GM23338 (cell line): ENCODE results near the gene APOL2. TPM values are rescaled to one million over a fixed set of nuclear protein-coding genes. Genes with fewer than 3 reads are reported as not detected.

Experiments used
- CTCF ChIP-seq, 2 experiments: fragments of 200-600 bp in 1 of 2; sonication (generic) in 1 of 2; conservative IDR thresholded peaks; 2 replicates each; pipeline versions ENCODE4 v1.5.1 to v1.6.1; 2016 to 2017; ENCODE audit warnings: antibody characterized with exemption in 2 of 2, low read depth in 2 of 2, mild to moderate bottlenecking in 2 of 2, moderate library complexity in 1 of 2
- EZH2 ChIP-seq: fragments of 200-600 bp; sonication (generic); IDR thresholded peaks from one replicate; pipeline ENCODE4 v1.8.0; 2017; ENCODE audit warnings: antibody characterized with exemption, mild to moderate bottlenecking, low read depth; ENCODE audit not compliant: unreplicated experiment
- microRNA-seq: library from miRNA; unstranded; fragments of <30 nt; microRNA quantifications from one replicate; pipeline ENCODE4, GENCODE V29; 2017
- polyA plus RNA-seq: library from polyadenylated mRNA; unstranded; fragments of >200 nt; fragmentation: Nextera tagmentation; extraction: Ambion mirVana; gene quantifications from 2 replicates; pipeline ENCODE4 v1.2.1, GENCODE V29; 2016
- small RNA-seq: library from RNA; depleted of rRNA; stranded (forward); fragments of <200 nt; gene quantifications from one replicate; pipeline ENCODE3, GENCODE V24; 2014; ENCODE audit warnings: low replicate concordance
- total RNA-seq: library from RNA; depleted of rRNA; stranded (reverse); fragments of >200 nt; shearing (Covaris generic); gene quantifications from 2 replicates; pipeline ENCODE4 v1.2.3, GENCODE V29; 2014; rRNA removed

Gene APOL2
- total and polyA plus RNA-seq, 2 experiments from 2014 or later = 5.5 to 10.4 TPM

DNA sequence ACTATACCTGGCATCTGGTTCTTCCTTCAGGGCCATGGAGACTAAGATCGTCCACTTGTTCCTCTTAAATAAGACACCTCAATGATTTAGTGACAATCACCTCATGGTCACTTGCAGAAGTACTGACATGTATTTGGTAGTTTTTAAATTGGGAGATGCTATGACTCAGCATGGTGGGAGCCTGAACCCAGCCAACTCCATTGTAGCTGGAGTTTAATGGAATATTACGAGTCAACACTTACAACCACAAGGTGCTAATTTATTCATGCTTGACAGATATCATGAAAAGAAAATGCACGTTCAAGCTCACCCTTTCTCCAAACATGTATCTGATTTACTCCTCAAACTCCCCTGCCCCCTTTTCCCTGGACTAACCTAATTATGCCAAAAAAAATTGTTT is 62.2 kb downstream of the APOL2 start (continued):
- no peak for TF ChIP-seq CTCF (conservative IDR thresholded peaks at IDR 0.05; ENCODE audit: low read depth in 2 of 2)
- no peak for TF ChIP-seq EZH2

Small RNA genes lying within 50 kb of the gene (microRNA-seq; reads per million reads assigned to microRNA genes)
- not detected for gene MIR6819

Small RNA genes lying within 50 kb of the gene (small RNA-seq; reads per million reads assigned to genes)
- not detected for gene MIR6819

Other genes starting within 250 kb of the APOL2 start
- gene RBFOX2, start 210.7 kb downstream of the APOL2 start, total RNA-seq = 130 and 131 TPM in 2 replicates
- 84.8 and 88.8 TPM in 2 replicates for gene RBFOX2, start 210.7 kb downstream of the APOL2 start, polyA plus RNA-seq
- gene APOL3, start 78.8 kb downstream of the APOL2 start, total RNA-seq = not detected in 2 replicates
- gene APOL3, start 78.8 kb downstream of the APOL2 start, polyA plus RNA-seq = not detected in 2 replicates
- gene APOL4, start 37.7 kb downstream of the APOL2 start, total RNA-seq = not detected in 2 replicates
- gene APOL4, start 37.7 kb downstream of the APOL2 start, polyA plus RNA-seq = not detected in 2 replicates
- gene APOL1, start 13.6 kb upstream of the APOL2 start, total RNA-seq = not detected in 2 replicates
- gene APOL1, start 13.6 kb upstream of the APOL2 start, polyA plus RNA-seq = 0.11 and 0.23 TPM in 2 replicates
- gene MYH9, start 148.4 kb upstream of the APOL2 start, total RNA-seq = 204 and 233 TPM in 2 replicates
- gene MYH9, start 148.4 kb upstream of the APOL2 start, polyA plus RNA-seq = 55.4 and 58.4 TPM in 2 replicates
- gene TXN2, start 242.1 kb upstream of the APOL2 start, total RNA-seq = 21.6 and 23.0 TPM in 2 replicates
- 50.3 and 55.6 TPM in 2 replicates for gene TXN2, start 242.1 kb upstream of the APOL2 start, polyA plus RNA-seq